ENCODE results near the gene TRAM2.

TRAM2 gene

GRCh38 chr6:52500238-52501129 lies 76.4 kb downstream of the TRAM2 start:
- TF ChIP-seq NFIC (IDR thresholded peaks at IDR 0.05) = no peak
- TF ChIP-seq TEAD4 (IDR thresholded peaks at IDR 0.05) = no peak
- no peak for TF ChIP-seq ZBTB7A (IDR thresholded peaks at IDR 0.05; ENCODE audit: low read depth)
- TF ChIP-seq YY1 (IDR thresholded peaks at IDR 0.05; ENCODE audit: low read depth) = no peak

- TF ChIP-seq USF1 (IDR thresholded peaks at IDR 0.05) = no peak
- TF ChIP-seq RAD21 (IDR thresholded peaks at IDR 0.05; ENCODE audit: low read depth) = peak; percentile 8; the same call in 1 of the 2 replicates
- TF ChIP-seq MAX (IDR thresholded peaks at IDR 0.05) = no peak
- no peak for TF ChIP-seq EP300 (IDR thresholded peaks at IDR 0.05; ENCODE audit: borderline replicate concordance)
Observed at GRCh38 chr6:52499681-52500236, 77.1 kb downstream of the TRAM2 start.

- TF ChIP-seq ZBTB7A (IDR thresholded peaks at IDR 0.05; ENCODE audit: low read depth) = no peak
- TF ChIP-seq EP300 (IDR thresholded peaks at IDR 0.05; ENCODE audit: borderline replicate concordance) = no peak
- TF ChIP-seq RAD21 (IDR thresholded peaks at IDR 0.05; ENCODE audit: low read depth) = no peak
Observed at GRCh38 chr6:52499026-52499425, 77.8 kb downstream of the TRAM2 start.

GRCh38 chr6:52498538-52499017 lies 78.3 kb downstream of the TRAM2 start:
- TF ChIP-seq CREB1 (IDR thresholded peaks at IDR 0.05; ENCODE audit: low read depth) (no peak), USF1 (IDR thresholded peaks at IDR 0.05) (no peak), TCF12 (IDR thresholded peaks at IDR 0.05; ENCODE audit: low read depth) (no peak), EP300 (IDR thresholded peaks at IDR 0.05; ENCODE audit: borderline replicate concordance) (no peak), MAX (IDR thresholded peaks at IDR 0.05) (no peak), FOXM1 (IDR thresholded peaks at IDR 0.05; ENCODE audit: borderline replicate concordance, low read depth) (no peak), TAF1 (IDR thresholded peaks at IDR 0.05; ENCODE audit: low read depth) (no peak)

- TF ChIP-seq NFIC (IDR thresholded peaks at IDR 0.05) = no peak
- no peak for TF ChIP-seq ZBTB7A (IDR thresholded peaks at IDR 0.05; ENCODE audit: low read depth)
- no peak for TF ChIP-seq RAD21 (IDR thresholded peaks at IDR 0.05; ENCODE audit: low read depth)
- TF ChIP-seq EP300 (IDR thresholded peaks at IDR 0.05; ENCODE audit: borderline replicate concordance) = no peak
- no peak for TF ChIP-seq CEBPB (IDR thresholded peaks at IDR 0.05)
- TF ChIP-seq MAX (IDR thresholded peaks at IDR 0.05) = no peak
- TF ChIP-seq TCF12 (IDR thresholded peaks at IDR 0.05; ENCODE audit: low read depth) = no peak
- TF ChIP-seq TAF1 (IDR thresholded peaks at IDR 0.05; ENCODE audit: low read depth) = no peak
- no peak for TF ChIP-seq REST (IDR thresholded peaks at IDR 0.05; ENCODE audit: low read depth)
- no peak for TF ChIP-seq EGR1 (IDR thresholded peaks at IDR 0.05)
- TF ChIP-seq FOXM1 (IDR thresholded peaks at IDR 0.05; ENCODE audit: borderline replicate concordance, low read depth) = no peak
- no peak for TF ChIP-seq TEAD4 (IDR thresholded peaks at IDR 0.05)
Observed at GRCh38 chr6:52497652-52498408, 79.0 kb downstream of the TRAM2 start.

- no peak for TF ChIP-seq TCF12 (IDR thresholded peaks at IDR 0.05; ENCODE audit: low read depth)
- TF ChIP-seq TAF1 (IDR thresholded peaks at IDR 0.05; ENCODE audit: low read depth) = no peak
Observed at GRCh38 chr6:52496631-52497030, 80.2 kb downstream of the TRAM2 start.

- TF ChIP-seq TCF12 (IDR thresholded peaks at IDR 0.05; ENCODE audit: low read depth) (no peak), CREB1 (IDR thresholded peaks at IDR 0.05; ENCODE audit: low read depth) (no peak), EGR1 (IDR thresholded peaks at IDR 0.05) (no peak), RAD21 (IDR thresholded peaks at IDR 0.05; ENCODE audit: low read depth) (peak; percentile 37; the same call in 1 of the 2 replicates)
Observed at GRCh38 chr6:52495922-52496321, 80.9 kb downstream of the TRAM2 start.

Measured in Ishikawa (cell line).